ENCODE results near the gene GNPNAT1.

The GNPNAT1 gene

GRCh38 chr14:52821805-52822250, 30.4 kb upstream of the GNPNAT1 start:
- no peak for TF ChIP-seq CTCF (IDR thresholded peaks at IDR 0.05; ENCODE audit: unreplicated experiment in 3 of 3)
- Mint-ChIP-seq H3K36me3 (ENCODE audit: low read depth) (no peaks in the 10 kb centered on the region), H3K4me1 (no peaks in the 10 kb centered on the region), H3K27me3 (ENCODE audit: low read depth) (peaks cover 3% of the 10 kb centered on the region), H3K4me3 (no peak overlapping the region), H3K9me3 (no peaks in the 10 kb centered on the region), H3K27ac (no peak overlapping the region)

GRCh38 chr14:52808101-52808500, 16.7 kb upstream of the GNPNAT1 start:
- Mint-ChIP-seq H3K4me3 (no peak overlapping the region), H3K4me1 (no peaks in the 10 kb centered on the region), H3K27me3 (ENCODE audit: low read depth) (no peaks in the 10 kb centered on the region), H3K36me3 (ENCODE audit: low read depth) (no peaks in the 10 kb centered on the region), H3K9me3 (no peaks in the 10 kb centered on the region), H3K27ac (no peak overlapping the region)
- TF ChIP-seq CTCF (IDR thresholded peaks at IDR 0.05; ENCODE audit: unreplicated experiment in 3 of 3): no peak

- no peaks in the 10 kb centered on the region for H3K27me3 Mint-ChIP-seq (ENCODE audit: low read depth)
- TF ChIP-seq CTCF (IDR thresholded peaks at IDR 0.05; ENCODE audit: unreplicated experiment in 3 of 3): no peak
- no peaks in the 10 kb centered on the region for H3K9me3 Mint-ChIP-seq
- no peak overlapping the region for H3K4me3 Mint-ChIP-seq
- no peak overlapping the region for H3K27ac Mint-ChIP-seq
- H3K4me1 Mint-ChIP-seq: no peaks in the 10 kb centered on the region
- H3K36me3 Mint-ChIP-seq (ENCODE audit: low read depth): no peaks in the 10 kb centered on the region
Observed at GRCh38 chr14:52806115-52806514, 14.7 kb upstream of the GNPNAT1 start.

- no peaks in the 10 kb centered on the region for H3K27me3 Mint-ChIP-seq (ENCODE audit: low read depth)
- no peaks in the 10 kb centered on the region for H3K36me3 Mint-ChIP-seq (ENCODE audit: low read depth)
- H3K4me3 Mint-ChIP-seq: no peak overlapping the region
- no peaks in the 10 kb centered on the region for H3K9me3 Mint-ChIP-seq
- H3K27ac Mint-ChIP-seq: no peak overlapping the region
- H3K4me1 Mint-ChIP-seq: no peaks in the 10 kb centered on the region
- TF ChIP-seq CTCF (IDR thresholded peaks at IDR 0.05; ENCODE audit: unreplicated experiment in 3 of 3): no peak
Observed at GRCh38 chr14:52802597-52802996, 11.2 kb upstream of the GNPNAT1 start.

- Mint-ChIP-seq H3K4me1 (no peaks in the 10 kb centered on the region), H3K4me3 (no peak overlapping the region), H3K36me3 (ENCODE audit: low read depth) (no peaks in the 10 kb centered on the region), H3K9me3 (no peaks in the 10 kb centered on the region), H3K27me3 (ENCODE audit: low read depth) (no peaks in the 10 kb centered on the region), H3K27ac (no peak overlapping the region)
- TF ChIP-seq CTCF (IDR thresholded peaks at IDR 0.05; ENCODE audit: unreplicated experiment in 3 of 3): no peak
Observed at GRCh38 chr14:52801014-52801712, 9.8 kb upstream of the GNPNAT1 start.

- TF ChIP-seq CTCF (IDR thresholded peaks at IDR 0.05; ENCODE audit: unreplicated experiment in 3 of 3): no peak
- Mint-ChIP-seq H3K27ac (no peak overlapping the region), H3K9me3 (no peaks in the 10 kb centered on the region), H3K27me3 (ENCODE audit: low read depth) (no peaks in the 10 kb centered on the region), H3K4me3 (no peak overlapping the region), H3K4me1 (no peaks in the 10 kb centered on the region), H3K36me3 (ENCODE audit: low read depth) (no peaks in the 10 kb centered on the region)
Observed at GRCh38 chr14:52798826-52799225, 7.4 kb upstream of the GNPNAT1 start.
